K562 (cell line): ENCODE data around the gene ZBTB44. TPM values are rescaled to one million over a fixed set of nuclear protein-coding genes. Genes with fewer than 3 reads are reported as not detected.

Experiments
- ATAC-seq: fragments of 200-7000 bp; cut with Tn5 transposase; 3 replicates; pipeline ENCODE4 v1.9.1; 2020; ENCODE audit warnings: moderate library complexity
- BruUV-seq: library from RNA; stranded (reverse); fragments of 400-500 nt; replicated peaks from 2 replicates; lab custom pipeline; 2021; lab: Mats Ljungman, UMichigan
- CTCF ChIA-PET: fragments of 300-600 bp; formaldehyde crosslinking; extraction: SDS; loops from one replicate; lab custom pipeline; 2021; ENCODE audit warnings: low intra/inter-chr PET ratio; lab: Yijun Ruan, JAX
- POLR2A ChIA-PET: fragments of 300-600, 350-650 bp; sonication (Branson Sonifier 250); formaldehyde crosslinking; extraction: SDS; loops from one replicate; lab custom pipeline; 2021; ENCODE audit warnings: antibody characterized with exemption, inconsistent platforms; lab: Yijun Ruan, JAX
- DNase-seq, 4 experiments: peaks; one replicate each; pipeline versions ENCODE4 v3.0.0 to v3.0.0-alpha.2; 2011 to 2018; ENCODE audit warnings: low spot score in 3 of 4, mixed read lengths in 3 of 4; ENCODE audit errors: extremely low read depth in 1 of 4
- FAIRE-seq: peaks from 2 replicates; lab custom pipeline; 2011; peaks lifted over from hg19 to GRCh38; lab: Jason Lieb, UNC
- H2AFZ ChIP-seq: 2 replicates; pipeline ENCODE4 v1.6.0; 2011; ENCODE audit warnings: low read depth, low read length, control low read depth, inconsistent platforms
- H3K27ac ChIP-seq: fragments of 200-600 bp; 3 replicates; pipeline ENCODE4 v1.8.0; 2011; ENCODE audit warnings: low read depth, mild to moderate bottlenecking, control low read depth, inconsistent platforms, low read length, moderate library complexity, mixed read lengths; ENCODE audit errors: extremely low read depth
- H3K27me3 ChIP-seq, 2 experiments: fragments of 300-600 bp in 1 of 2; 2 replicates in 1 of 2; 3 replicates in 1 of 2; pipeline versions ENCODE4 v1.6.0 to v1.8.0; 2011; ENCODE audit warnings: inconsistent platforms in 2 of 2, low read length in 2 of 2, mild to moderate bottlenecking in 1 of 2, mixed read lengths in 1 of 2, moderate library complexity in 1 of 2; ENCODE audit not compliant: control insufficient read depth in 2 of 2, insufficient read depth in 2 of 2
- H3K36me3 ChIP-seq: fragments of 300-600 bp; 3 replicates; pipeline ENCODE4 v1.8.0; 2011; ENCODE audit warnings: mild to moderate bottlenecking, low read length, inconsistent platforms; ENCODE audit not compliant: control insufficient read depth, insufficient read depth
- H3K4me1 ChIP-seq, 2 experiments: fragments of 200-600 bp in 1 of 2; replicated peaks in 1 of 2; 2 replicates in 1 of 2; 3 replicates in 1 of 2; pipeline versions ENCODE4 v1.5.1 to v1.8.0; 2011; ENCODE audit warnings: inconsistent platforms in 2 of 2, low read length in 2 of 2, mild to moderate bottlenecking in 1 of 2, mixed read lengths in 1 of 2, moderate library complexity in 1 of 2; ENCODE audit not compliant: control insufficient read depth in 2 of 2, insufficient read depth in 2 of 2
- H3K4me2 ChIP-seq: 2 replicates; pipeline ENCODE4 v1.6.1; 2011; ENCODE audit warnings: low read length, control low read depth, inconsistent platforms, mixed read lengths; ENCODE audit not compliant: insufficient read depth
- H3K4me3 ChIP-seq: fragments of 200-600 bp; sonication (generic), shearing (Covaris generic); 2 replicates; pipeline ENCODE4 v1.5.1; 2016; ENCODE audit warnings: control low read depth, inconsistent platforms
- H3K79me2 ChIP-seq: fragments of 200-600 bp; 3 replicates; pipeline ENCODE4 v1.8.0; 2011; ENCODE audit warnings: low read length, inconsistent platforms; ENCODE audit not compliant: control insufficient read depth, insufficient read depth
- H3K9ac ChIP-seq, 2 experiments: 2 replicates each; pipeline versions ENCODE4 v1.6.0 to v1.6.1; 2011; ENCODE audit warnings: low read depth in 2 of 2, low read length in 2 of 2, control low read depth in 1 of 2, inconsistent platforms in 1 of 2, mild to moderate bottlenecking in 1 of 2, mixed read lengths in 1 of 2; ENCODE audit not compliant: insufficient read depth in 1 of 2
- H3K9me1 ChIP-seq: one replicate; pipeline ENCODE4 v1.6.0; 2011; ENCODE audit warnings: inconsistent platforms, mild to moderate bottlenecking, low read length, moderate library complexity; ENCODE audit not compliant: control insufficient read depth, insufficient read depth
- H3K9me3 ChIP-seq: replicated peaks from 2 replicates; pipeline ENCODE4 v1.5.1; 2011; ENCODE audit warnings: low read depth, low read length, inconsistent platforms; ENCODE audit not compliant: control insufficient read depth, insufficient read depth
- H4K20me1 ChIP-seq: replicated peaks from 2 replicates; pipeline ENCODE4 v1.6.1; 2011; ENCODE audit warnings: low read length, inconsistent platforms, mixed read lengths; ENCODE audit not compliant: control insufficient read depth, insufficient read depth
- FOXM1 ChIP-seq, 2 experiments: fragments of 450-650 bp in 1 of 2; sonication (generic) in 1 of 2; formaldehyde crosslinking in 1 of 2; IDR thresholded peaks; 2 replicates each; pipeline versions ENCODE4 v1.6.1 to v1.9.0; 2017 to 2022; ENCODE audit warnings: low read depth in 2 of 2, mild to moderate bottlenecking in 2 of 2, missing genetic modification reagents in 1 of 2, moderate library complexity in 1 of 2
- HDAC6 ChIP-seq: IDR thresholded peaks from 2 replicates; pipeline ENCODE4 v1.6.1; 2012; ENCODE audit warnings: low read depth, mild to moderate bottlenecking, control low read depth, inconsistent platforms, low read length, moderate library complexity
- HNRNPUL1 ChIP-seq: fragments of 200-400 bp; formaldehyde crosslinking; IDR thresholded peaks from 2 replicates; pipeline ENCODE4 v1.6.1; 2017; ENCODE audit warnings: low read length
- PCBP1 ChIP-seq: fragments of 200-400 bp; formaldehyde crosslinking; IDR thresholded peaks from 2 replicates; pipeline ENCODE4 v1.6.1; 2018; ENCODE audit warnings: mild to moderate bottlenecking, low read depth, low read length; ENCODE audit not compliant: poor library complexity, severe bottlenecking
- SMARCE1 ChIP-seq: fragments of 450-650 bp; IDR thresholded peaks from 2 replicates; pipeline ENCODE4 v1.7.1; 2016; ENCODE audit warnings: mild to moderate bottlenecking
- THAP7 ChIP-seq: fragments of 250-450 bp; sonication (Bioruptor Pico); IDR thresholded peaks from 2 replicates; pipeline ENCODE4 v1.5.0; 2021
- ZEB2 ChIP-seq: fragments of 450-650 bp; IDR thresholded peaks from 2 replicates; pipeline ENCODE4 v1.6.1; 2016
- ZNF212 ChIP-seq: fragments of 450-650 bp; formaldehyde crosslinking; IDR thresholded peaks from 2 replicates; pipeline ENCODE4 v1.4.0; 2020; ENCODE audit warnings: mild to moderate bottlenecking
- ZNF3 ChIP-seq: fragments of 250-450 bp; sonication (Bioruptor Pico); IDR thresholded peaks from 2 replicates; pipeline ENCODE4 v1.5.0; 2021; ENCODE audit warnings: mild to moderate bottlenecking, moderate library complexity
- ZNF395 ChIP-seq: fragments of 200-800 bp; sonication (Bioruptor generic); IDR thresholded peaks from 2 replicates; pipeline ENCODE4 v1.6.1; 2017; ENCODE audit warnings: missing genetic modification characterization, missing compliant biosample characterization
- WGBS: fragments of 100-300 bp; shearing (Covaris generic); methylation state at CpG from one replicate; pipeline ENCODE4 v1.1.6; 2016; ENCODE audit warnings: low coverage, mixed read lengths; ENCODE audit not compliant: insufficient coverage; ENCODE audit errors: missing lambda C conversion rate; 5-methylcytosine and 5-hydroxymethylcytosine counted together
- in situ Hi-C: fragments of 300-500 bp; cut with MboI; formaldehyde crosslinking; loops from 4 replicates; pipeline ENCODE4 v1.15.0; 2018; ENCODE audit warnings: inconsistent platforms, mixed read lengths
- intact Hi-C: fragments of 100-400 bp; cut with micrococcal nuclease; formaldehyde crosslinking; loops from 2 replicates; pipeline ENCODE4 v1.14.2; 2022
- polyA plus RNA-seq, 8 experiments: library from polyadenylated mRNA; depleted of rRNA in 4 of 8; stranded (reverse) in 5 of 8; unstranded in 3 of 8; fragments of >200 nt; fragmentation: Nextera tagmentation in 2 of 8; fragmentation: Illumina TruSeq in 1 of 8; extraction: Ambion mirVana in 2 of 8; extraction: Trizol in 1 of 8; gene quantifications; 2 replicates each; pipeline versions ENCODE4 v1.2.1 to v1.2.3, GENCODE V29; 2011 to 2014; ENCODE audit warnings: inconsistent platforms in 1 of 8, missing spikeins in 1 of 8
- total RNA-seq, 7 experiments: library from RNA; depleted of rRNA in 6 of 7; stranded (reverse); fragments of >200 nt in 6 of 7; fragmentation: Illumina TruSeq in 2 of 7; extraction: Trizol in 2 of 7; gene quantifications; 2 replicates each; pipeline versions ENCODE4 v1.2.1 to v1.2.3, GENCODE V29; 2011 to 2021; ENCODE audit warnings: low replicate concordance in 1 of 7

The ZBTB44 gene
- total and polyA plus RNA-seq, 9 of the 15 experiments (the other 6 are each of a cell fraction or from before 2014, with no cell fraction given), result 4.7 to 27.1 (median 17.3) TPM

- Histone ChIP-seq H3K79me2 (no peaks in the 10 kb centered on the region), H3K4me3 (no peak overlapping the region), H2AFZ (no peak overlapping the region), H4K20me1 (peaks cover 21% of the 10 kb centered on the region), H3K9me1 (no peaks in the 10 kb centered on the region), H3K9ac (no peak overlapping the region; a peak in 1 of 4 replicates), H3K9me3 (no peaks in the 10 kb centered on the region), H3K27ac (no peak overlapping the region), H3K4me2 (no peak overlapping the region)
- no TSS peak for BruUV-seq
- FAIRE-seq, result no peak
- no peak for DNase-seq
- POLR2A ChIA-PET, result no interaction called here
- in situ Hi-C loops, result no loop called here
- ATAC-seq, result no peak
- no peak for TF ChIP-seq PCBP1
- TF ChIP-seq ZEB2, result no peak
- no peak for TF ChIP-seq FOXM1 (IDR thresholded peaks at IDR 0.05; ENCODE audit: low read depth)
- no peak for TF ChIP-seq FOXM1 (CRISPR knock-in tag; IDR thresholded peaks at IDR 0.05; ENCODE audit: low read depth)
- no peak for TF ChIP-seq HDAC6
- no peak for TF ChIP-seq HNRNPUL1
- TF ChIP-seq ZNF212 (CRISPR knock-in tag), result no peak
- TF ChIP-seq ZNF3 (CRISPR knock-in tag), result no peak
- no peak for TF ChIP-seq THAP7 (CRISPR knock-in tag)
- TF ChIP-seq ZNF395 (CRISPR knock-in tag), result no peak
- no peak for TF ChIP-seq SMARCE1
- TF ChIP-seq, all 486 proteins: peak for 0
- H3K4me1 ChIP-seq, result peaks cover 0 to 8% of the 10 kb centered on the region in 2 experiments; a peak in 2 of 5 replicates
- CTCF ChIA-PET, result no interaction called here
- WGBS, result 5% methylated on average over 27 of the region's 27 CpGs
- H3K36me3 ChIP-seq, result no peaks in the 10 kb centered on the region
- intact Hi-C loops, result no loop called here
- H3K27me3 ChIP-seq, result peaks cover 54 to 81% of the 10 kb centered on the region in 2 experiments; a peak in 4 of 5 replicates
These were observed 110.7 kb downstream of the ZBTB44 start for GRCh38 chr11:130203766-130204702.
